Effector CD8-positive, alpha-beta T cell (primary cell): ENCODE measurements around the gene DDX54.
"Not testable (repeated sequence)": the region's sequence is repeated elsewhere in the genome, so short reads cannot be mapped to it uniquely, and the experiment has no call there.

Experiments
- DNase-seq: peaks from one replicate; lab custom pipeline; 2025; lab: John Stamatoyannopoulos, UW

The DDX54 gene

DNA sequence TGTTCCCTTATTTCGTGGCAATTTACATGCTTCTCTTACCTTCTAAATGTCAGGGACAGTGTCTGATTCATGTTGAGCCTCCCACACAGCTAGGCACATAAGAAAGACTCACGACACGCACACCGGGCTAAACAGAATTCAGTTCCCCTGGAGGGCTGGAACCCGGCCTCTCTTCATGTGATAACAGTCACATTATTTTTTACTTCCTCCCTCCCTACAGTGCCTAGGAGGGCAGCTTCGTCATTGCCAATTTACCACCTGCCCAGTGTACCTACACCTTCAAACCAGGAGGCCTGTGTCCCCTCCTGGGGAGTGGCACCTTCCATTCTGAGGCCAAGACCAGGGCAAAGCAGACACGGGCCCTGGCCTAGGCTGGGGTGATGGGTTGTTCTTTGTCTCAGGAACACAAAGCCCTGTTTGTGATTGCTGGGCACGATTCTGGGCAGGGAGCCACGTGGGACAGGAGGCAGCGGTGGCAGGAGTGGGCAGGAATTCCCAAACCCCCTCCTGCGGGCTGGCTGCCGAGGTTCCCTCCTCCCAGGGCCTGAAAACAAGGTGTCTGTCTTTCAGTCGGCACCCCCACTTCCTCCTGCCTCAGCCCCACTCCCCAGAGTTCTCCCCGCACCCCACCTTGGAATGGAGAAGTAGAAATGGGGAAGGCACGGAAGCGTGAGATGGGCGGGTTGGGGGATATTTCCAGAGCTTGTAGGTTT, 42.9 kb downstream of the DDX54 start:
- no peak for DNase-seq

DNA sequence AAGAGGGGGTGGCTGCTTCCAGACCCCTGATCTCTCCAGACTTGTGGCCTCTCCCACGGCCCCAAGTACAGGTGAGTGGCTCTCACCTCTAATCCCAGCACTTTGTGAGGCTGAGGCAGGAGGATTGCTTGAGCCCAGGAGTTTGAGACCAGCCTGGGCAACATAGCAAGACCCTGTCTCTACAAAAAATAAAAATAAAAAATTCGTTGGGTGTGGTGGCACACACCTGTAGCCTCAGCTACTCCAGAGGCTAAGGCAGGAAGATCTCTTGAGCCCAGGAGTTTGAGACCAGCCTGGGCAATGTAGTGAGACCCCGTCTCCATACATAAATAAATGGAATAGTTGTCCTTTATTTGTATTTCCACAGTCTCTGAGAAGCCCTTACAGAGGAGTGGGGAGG, 43.6 kb downstream of the DDX54 start:
- not testable (repeated sequence) for DNase-seq

DNA sequence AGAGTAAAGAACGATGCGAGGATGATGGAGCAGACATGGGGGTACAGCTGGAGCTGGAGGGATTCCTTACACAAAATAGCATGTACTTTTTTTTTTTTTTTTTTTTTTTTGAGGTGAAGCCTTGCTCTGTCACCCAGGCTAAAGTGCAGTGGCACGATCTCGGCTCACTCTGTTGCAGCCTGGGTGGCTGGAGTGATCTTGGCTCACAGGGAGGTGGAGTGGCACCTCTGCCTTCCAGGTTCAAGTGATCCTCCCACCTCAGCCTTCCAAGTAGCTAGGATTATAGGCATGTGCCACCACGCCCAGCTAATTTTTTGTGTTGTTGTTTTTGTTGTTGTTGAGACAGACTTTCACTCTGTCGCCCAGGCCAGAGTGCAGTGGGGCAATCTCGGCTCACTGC, 44.6 kb downstream of the DDX54 start:
- no peak for DNase-seq

DNA sequence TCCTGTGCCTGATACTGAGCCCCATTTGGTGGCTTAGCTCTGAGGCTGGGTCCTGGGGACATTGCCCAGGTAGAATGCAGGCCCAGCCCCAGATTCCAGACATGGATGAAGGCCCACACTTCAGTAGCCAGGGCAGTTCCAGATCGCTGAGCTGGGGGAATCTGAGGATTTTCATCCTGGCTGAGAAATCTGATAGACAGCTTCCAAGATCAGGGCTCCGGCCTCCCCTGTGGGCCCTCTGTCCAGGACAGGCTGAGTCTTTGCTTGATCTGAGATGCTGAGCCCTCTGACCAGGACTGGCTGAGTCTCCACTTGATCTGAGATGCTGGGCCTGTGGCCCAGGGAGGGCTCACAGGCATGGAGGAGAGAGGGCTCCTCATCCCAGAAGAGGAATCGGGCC, 46.5 kb downstream of the DDX54 start:
- no peak for DNase-seq

DNA sequence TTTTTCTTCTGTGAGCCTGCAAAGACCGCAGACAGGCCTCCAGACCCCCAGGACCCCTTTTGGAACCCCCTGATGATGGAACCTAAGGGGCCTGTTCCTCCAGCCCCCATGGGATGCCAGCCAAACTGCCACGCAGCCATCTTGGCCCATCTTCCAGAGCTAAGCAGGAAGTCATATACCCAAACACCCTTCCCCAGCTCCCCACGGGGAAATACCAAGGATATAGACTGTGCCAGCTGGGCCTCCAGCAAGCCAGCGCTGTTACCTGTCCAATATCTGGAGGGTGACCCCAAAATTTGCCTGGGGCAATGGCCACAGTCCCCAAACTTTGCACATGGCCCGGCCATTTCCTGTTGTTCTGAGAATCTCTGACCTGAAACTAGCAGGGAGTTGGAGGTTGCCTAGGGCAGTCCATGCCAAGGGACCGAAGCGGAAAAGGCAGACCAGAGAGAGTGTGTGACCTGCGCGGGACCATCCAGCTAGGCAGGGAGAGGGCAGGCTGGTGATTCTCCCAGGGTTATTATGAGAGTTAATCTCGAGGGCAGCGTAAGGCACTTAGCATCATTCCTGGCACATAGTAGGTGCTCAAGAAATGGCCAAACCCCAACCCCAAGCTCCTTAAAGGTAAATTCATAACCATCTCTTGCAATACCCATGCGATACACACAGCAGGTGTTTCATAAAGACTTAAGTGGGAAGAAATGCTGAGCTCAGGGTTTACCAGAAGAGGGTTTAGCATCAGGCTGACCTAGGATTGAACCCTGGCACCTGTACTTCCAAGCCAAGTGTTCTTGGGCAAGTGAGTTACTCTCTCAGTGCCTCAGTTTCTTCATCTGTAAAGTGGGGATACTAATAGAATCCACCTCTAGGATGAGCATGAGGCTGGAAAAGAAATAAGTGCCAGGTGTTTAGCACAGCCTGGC, 47.2 kb downstream of the DDX54 start:
- DNase-seq, result no peak

DNA sequence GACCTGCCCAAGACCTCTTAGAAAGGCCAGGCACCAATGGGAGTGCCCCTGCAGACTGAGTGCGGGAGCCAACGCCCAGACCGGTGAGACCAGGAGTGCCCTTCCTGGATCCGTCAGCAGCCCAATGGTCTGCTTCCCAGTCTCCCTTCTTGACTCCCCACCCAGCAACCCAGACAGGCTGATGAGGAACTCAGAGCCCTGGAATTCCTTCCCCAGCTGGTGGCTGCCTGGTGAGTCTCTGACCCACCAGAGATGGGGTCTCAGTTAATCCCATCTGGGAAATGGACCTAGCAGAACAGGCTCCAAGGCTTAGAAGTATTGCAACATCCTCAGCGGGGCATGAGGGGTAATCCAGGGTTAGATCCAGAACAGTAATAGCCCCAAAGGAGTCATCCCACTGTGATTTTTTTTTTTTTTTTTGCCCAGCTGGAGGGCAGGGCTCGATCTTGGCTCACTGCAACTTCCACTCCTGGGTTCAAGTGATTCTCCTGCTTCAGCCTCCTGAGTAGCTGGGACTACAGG, 48.2 kb downstream of the DDX54 start:
- no peak for DNase-seq

DNA sequence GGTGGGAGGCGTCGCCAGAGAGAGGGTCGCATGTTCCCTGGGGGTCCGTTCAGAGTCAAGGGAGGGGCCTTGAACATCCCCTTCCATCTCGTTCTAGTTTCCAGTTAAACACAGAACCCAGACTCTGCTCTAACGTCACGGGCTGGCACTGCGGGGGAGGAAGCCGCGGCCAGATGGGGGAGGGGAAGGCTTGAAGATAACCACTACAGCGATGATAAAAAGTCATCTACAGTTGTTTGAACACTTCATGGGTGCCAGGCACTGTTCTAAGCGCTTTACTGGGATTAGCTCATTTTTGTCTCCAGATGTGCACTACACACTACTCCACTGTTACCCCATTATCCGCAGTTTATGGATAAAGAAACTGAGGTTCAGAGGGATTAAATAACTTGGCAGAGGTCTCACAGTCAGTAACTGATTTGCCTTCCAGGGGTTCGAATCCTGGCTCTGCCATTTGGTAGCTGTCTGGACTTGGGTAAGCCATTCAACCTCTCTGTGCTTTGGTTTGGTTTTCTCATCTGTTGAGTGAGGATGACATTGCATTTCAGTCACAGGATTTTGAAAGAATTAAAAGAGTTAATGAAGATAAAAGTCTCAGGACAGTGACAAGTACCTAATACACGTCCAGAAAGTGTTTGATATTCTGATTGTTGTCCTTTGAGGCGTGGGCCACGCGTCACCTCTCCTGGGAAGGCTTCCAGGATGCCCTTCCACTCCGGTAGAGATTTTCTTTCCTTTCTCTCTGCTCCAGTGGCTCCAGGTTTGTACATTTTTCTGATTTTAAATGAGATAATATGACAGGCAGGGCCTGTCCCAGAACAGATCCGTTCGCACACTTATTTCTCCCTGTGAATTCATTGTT, 48.9 kb downstream of the DDX54 start:
- peak; percentile 27 for DNase-seq

DNA sequence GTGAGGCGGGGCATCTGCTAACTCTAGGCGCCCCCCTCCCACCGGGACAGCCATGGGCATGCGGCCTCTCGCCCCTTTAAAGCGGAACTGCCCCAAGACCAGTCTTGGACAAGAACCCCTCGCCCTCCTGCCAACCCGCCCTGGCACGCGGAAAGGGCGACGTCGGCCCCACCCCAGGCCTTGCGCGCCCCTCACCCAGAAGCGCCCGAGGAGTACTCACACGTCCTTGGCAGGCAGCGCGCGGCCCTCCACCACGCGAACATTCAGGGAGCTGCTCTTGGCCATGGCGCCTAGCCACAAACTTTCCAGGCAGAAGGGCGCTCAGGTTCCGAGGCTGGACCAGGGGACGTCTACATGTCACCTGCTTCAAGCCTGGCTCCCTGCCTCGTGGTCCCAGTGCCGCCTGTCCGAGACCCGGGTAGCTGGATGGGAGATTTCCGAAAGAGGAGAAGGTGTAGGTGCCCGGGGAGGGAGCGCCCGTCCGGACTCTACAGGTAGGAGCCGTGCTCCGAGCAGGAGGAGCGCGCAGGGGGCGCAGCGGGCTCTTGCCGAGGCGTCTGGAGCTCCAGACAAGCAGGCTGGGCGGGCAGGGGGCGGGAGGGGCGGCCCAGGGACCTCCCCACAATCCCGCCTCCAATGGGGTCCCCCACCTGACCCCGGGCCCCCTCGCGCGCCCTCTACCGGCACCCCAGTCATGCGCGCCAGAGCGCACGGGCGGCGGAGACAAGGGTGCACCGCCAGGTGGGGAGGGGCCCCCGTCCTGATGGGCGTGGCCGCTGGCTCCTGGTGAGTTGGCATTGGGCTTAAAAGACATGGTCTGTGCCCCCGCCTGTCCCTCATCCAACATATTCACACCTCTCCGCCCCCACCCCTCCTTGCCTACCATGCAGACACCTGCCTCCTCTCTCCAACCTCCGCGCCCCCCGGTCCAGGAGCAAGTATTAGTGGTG, 49.8 kb downstream of the DDX54 start, which contains the start of gene RASAL1:
Gene RASAL1, minus strand, starts transcription at position 584 of the 950 bp plus-strand sequence. Its CDS starts 299 bp downstream, at position 285.
- peak; percentile 58 for DNase-seq

DNA sequence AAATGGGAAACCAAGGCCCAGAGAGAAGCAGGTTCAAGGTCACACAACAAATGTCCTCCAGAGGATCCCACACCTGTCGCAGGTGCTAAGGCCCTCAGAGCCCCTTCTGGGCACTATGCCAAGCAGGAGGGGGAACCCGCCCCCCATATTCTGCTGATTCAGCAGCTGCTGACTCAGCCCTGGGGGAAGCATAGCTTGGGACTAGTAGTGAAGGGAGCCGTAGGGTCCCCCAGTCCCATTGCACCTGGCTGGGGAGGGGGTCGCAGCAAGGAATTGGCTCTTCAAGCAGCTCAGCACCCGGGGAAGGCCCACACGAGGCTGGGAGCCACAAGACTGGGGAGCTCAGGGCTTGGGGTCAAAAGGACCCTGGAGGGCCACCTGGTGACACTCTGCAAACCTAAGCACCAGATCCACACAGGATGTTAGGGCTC, 50.7 kb downstream of the DDX54 start:
- DNase-seq, result no peak

DNA sequence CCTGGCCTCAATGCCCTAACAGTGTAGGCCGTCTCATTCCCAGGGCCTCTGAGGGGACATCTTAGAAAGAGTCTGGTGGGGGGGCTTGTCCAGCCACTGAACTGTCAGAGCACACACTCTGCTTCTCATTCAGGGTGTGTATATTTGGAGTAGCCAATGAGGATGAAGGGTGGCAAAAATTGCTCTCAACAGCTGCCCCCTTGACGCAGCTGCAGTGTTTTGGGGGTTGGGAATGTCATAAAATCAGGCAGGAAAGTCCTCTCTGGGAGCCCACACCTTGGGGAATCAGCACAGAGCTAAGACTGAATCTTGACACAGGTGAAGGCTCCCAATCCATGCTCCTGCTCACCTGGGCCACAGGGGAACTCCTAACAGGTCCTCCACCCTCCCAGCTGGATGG, 51.2 kb downstream of the DDX54 start:
- no peak for DNase-seq

DNA sequence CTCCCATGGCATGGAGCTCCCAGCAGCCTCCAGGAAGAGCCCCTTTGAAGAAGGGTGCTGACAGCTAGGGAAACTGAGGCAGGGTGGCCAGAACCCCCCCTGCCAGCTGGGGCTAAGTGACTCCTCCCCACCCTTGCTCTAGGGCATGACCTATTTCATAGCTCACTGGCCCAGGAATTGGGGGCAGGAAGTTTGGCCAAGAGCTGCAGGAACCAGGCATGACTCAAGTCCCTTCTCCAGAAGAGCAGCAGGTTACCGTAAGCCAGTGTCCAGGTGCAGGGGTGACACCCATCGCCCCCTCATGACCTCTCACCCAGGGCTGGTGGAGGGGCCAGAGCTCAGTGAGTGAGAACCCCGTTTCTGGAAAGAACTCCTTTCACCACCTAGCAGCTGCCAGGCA, 51.6 kb downstream of the DDX54 start:
- DNase-seq, result no peak

DNA sequence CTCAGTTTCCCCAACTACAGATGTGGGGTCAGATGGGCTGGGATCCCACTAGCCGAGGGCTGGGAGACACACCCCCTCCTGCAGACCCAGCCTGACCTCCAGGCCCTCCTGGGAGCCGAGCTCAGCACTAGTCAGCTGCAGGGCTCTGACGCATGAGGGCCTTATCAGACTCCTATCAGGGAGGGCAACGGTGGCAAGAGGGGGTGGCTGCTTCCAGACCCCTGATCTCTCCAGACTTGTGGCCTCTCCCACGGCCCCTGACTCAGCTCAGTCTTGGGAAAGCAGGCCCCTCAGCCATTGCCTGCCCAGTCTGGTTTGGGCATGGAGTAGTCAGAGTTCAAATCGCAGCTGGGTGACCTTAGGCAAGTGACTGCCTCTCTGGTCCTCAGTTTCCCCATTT, 52.2 kb downstream of the DDX54 start:
- no peak for DNase-seq

DNA sequence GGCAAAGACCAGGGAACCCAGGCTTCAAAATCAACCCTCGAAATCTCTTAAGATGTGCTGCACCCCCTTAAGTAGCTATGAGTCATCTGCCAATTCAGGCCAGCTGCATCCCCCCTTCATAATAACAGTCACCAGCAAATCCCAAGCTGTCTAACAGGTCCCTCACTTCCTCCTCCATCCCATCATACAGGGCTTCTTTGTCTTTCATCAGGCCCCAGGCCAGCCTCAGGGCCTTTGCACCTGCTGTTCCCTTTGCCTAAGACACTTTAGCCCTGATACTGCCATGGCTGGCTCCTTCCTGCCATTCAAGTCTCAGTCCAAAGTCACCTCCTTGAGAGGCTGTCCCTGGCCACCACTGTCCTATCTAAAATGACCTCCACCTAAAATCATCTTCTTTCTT, 53.7 kb downstream of the DDX54 start:
- DNase-seq, result no peak

DNA sequence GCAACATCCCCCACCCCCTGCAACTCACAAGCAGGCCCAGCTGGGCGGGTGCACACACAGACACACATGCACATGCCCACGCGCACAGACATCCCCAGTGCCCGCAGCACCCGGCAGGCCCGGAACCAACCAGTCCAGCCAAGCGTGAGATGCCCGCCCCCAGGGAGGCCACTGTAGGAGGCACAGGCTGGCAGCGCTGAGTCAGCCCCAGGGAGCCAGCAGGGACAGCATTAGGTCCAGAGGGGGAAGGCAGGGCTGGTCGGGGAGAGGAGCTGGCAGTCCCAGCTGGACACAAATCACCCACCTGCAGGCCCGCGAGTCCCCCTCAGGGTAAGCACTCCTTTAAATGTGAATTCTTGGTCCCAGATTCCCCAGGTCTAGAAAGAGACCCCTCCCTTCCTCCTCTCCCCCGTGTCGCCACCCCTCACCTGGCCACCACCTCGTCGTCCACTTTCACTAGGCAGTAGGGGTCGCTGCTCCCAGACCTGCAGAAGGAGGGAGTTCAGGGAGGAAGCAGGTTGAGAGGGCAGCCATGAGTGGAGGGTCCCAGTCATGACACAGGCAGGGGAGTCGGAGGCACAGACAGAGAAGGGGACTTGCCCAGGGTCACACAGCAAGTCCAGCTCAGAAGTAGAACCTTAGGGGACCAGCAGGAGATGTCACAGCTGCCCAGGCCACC, 54.7 kb downstream of the DDX54 start:
- no peak for DNase-seq

DNA sequence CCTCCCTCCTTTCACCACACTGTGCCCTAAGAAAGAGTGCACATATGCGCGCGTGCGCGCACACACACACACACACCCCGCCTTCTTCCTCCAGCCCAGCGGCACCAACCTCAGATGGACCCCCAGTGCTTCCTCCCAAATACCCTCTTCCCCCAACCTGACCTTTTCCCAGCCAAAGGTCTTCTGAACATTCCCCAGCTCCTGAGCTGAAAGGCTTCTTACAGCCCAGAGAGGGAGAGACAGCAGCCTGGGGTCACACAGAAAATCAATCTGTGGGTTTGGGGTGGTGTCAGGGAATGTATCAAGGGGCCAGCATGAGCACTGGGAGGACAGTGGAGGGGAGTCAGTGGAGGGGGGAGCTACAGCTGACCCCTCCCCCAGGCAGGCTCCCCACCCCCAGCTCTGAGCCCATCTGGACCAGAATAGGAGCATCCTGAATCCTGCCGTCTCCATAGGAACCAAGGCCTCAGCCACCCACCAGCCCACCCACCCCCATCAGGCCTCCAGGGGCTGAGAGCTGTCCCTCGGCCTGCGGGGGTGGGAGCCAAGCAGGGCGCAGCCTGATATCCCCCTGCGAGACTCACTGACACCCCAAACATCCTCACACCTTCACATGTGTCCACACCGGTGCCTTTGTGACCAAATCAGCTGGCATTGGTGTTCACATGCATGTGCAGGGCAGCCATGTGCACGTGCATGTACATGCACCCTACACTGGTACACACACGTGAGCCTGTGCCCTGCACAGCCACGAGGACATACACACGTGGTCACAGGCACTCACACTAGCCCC, 55.4 kb downstream of the DDX54 start:
- DNase-seq, result no peak

DNA sequence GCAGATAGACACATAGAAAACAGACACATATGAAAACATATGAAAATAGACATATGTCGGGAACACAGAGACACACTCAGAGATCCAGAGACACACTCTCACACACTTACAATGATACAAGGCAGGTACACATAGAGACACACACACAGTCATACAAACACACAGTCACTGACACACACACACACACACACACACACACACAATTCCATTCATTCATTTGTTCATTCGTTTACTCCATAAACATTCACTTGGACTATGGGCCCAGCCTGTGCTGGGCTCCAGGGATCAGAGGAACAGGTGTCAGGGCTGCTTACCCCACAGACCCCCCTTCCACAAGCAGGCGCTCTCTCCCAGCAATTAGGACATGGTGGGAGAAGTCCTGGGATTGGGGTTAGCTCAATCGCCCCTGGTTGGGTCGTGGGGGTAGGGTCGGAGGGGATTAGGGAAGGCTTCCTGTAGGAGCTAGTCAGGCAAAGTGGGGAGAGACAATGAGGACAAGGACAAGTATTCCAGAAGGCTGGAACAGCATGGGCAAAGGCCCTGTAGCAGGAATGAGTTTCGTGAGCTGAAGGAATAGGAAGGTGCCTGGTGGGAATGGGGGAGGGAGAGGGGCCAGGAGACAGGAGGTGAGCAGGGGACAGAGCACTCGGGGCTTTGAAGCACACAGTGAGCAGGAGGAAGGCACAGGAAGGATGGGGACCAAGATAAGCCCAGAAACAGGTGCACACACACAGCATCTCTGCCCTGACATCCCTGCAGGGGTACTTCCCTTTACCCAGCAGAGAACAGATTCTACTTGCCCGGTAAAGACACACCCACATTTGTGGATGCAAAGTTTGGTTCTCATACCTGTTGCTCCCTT, 56.2 kb downstream of the DDX54 start:
- DNase-seq, result no peak

DNA sequence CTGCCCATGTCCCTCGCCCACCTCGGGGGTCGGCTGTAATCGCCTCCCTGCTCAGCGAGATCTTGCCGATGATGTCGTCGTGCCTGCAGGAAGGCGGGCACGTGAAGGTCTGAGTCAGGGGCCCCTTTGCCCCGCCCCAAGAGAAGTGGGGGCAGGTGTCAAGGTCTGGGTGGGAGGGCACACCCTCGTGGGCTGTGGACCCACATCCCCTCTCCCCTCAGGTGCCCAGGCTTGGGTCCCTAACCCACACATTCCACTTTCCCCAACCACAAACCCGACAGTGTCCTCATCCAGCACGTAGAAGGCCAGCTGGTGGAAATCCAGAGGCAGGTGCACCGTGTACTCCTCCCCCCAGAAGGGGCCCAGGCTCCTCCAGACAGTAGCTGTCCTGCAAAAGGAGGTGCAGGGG, 57.5 kb downstream of the DDX54 start:
- no peak for DNase-seq

DNA sequence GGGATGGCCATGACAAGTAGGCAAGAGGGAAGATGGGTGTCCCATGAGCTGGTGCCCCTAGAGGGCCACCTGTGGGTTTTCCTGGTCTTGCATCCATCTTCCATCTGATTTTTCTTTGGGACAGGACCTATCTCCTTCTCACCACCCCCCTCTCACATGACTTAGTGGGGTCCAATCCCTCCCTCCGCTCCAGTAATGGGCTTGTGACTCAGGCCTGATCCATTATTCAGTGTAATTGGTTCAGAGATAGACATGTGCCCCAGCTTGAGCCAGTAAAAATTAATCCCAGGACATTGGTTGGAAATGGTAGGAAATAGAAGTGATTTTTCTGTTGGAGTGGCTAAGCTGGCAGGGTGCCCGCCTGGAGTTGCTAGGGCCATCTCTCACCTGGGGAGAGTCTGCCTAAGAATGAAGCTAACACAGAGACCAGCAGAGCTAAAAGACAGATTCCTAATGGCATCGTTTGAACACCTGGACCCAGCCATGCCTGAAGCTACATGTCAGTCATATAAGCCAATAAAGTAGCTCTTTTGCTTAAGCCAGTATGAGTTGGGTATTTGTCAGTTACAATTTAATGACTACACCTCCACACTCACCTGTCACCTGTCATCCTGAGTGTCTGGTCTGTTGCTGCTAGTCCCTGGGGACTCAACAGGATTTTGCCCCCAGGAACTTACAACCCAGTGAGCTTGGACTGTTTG, 64.5 kb downstream of the DDX54 start:
- DNase-seq, result no peak
